Activated gamma-delta T cell treated with Interleukin-2 at 50 U/mL for 16 hours (primary cell): ENCODE results near the gene EIF3B.
"Not testable (repeated sequence)": the region's sequence is repeated elsewhere in the genome, so short reads cannot be mapped to it uniquely, and the experiment has no call there.

ENCODE experiments used
- DNase-seq: peaks from one replicate; pipeline ENCODE4 v3.0.0-alpha.2; 2020

The EIF3B gene

DNA sequence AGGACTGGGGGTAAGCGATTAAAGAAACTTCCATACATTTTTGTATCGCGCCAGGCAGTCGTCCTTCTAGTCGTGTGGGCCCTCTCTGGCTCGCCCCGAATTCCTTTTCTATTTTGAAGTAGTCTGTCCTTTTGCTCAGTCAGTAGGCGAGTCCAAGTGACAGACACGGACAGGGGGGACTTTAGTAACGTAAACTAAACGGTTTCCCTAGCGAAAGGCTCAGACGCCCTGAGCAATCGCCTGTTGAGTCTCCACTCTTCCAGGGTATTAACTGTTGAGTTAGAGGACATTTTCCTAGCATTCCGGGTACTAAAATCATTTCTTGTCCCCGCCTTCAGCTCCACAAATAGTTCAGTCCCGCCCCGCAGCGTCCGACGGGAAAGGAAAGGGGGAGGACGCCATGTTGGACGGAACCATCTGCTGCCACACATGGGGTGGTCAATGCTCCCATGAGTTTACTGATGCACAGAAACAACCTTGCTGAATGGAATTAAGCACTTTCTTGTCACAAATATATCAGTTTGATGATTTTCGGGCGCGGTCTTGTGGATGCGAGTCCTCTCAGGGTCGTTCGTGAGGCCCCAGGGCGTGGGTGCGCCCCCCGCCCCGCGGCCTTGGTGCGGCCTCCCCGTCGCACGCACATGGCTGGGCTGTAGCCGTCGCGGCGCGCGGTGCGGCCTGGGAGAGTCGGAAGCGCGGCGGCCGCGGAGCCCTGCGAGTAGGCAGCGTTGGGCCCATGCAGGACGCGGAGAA, at the start of gene EIF3B:
EIF3B (plus strand) TSS at position 642 of the 753 bp plus-strand sequence; CDS start at position 737, 95 bp downstream.
- DNase-seq = peak; percentile 89

DNA sequence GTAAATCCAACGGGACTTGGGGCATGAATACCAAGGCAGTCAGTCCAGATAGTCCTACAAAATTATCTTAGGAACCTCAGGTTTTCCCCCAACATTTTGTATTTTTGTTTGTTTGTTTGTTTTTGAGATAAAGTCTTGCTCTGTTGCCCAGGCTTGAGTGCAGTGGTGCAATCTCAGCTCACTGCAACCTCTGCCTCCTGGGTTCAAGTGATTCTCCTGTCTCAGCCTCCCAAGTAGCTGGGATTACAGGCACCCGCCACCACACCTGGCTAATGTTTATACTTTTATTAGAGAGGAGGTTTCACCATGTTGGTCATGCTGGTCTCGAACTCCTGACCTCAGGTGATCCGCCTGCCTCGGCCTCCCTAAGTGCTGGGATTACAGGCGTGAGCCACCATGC, 49.4 kb upstream of the EIF3B start:
- not testable (repeated sequence) for DNase-seq

DNA sequence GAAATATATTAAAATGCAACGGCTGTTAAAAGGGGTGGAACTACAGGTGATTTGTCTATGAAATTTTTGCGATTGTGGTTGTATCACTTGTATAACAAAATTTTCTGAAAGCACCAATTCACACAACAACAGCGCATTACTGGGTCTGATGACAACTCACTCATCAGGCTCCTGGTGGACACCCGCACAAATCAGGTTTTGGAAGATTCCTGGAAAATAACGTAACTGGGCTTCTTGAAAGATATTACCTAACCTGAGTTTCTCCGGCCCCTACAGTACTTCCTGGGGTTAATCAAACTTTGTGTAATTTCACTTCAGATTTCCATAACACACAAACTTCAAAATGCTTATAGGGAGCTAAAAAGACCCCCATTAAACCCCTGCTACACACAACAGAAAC, 47.9 kb upstream of the EIF3B start:
- no peak for DNase-seq

DNA sequence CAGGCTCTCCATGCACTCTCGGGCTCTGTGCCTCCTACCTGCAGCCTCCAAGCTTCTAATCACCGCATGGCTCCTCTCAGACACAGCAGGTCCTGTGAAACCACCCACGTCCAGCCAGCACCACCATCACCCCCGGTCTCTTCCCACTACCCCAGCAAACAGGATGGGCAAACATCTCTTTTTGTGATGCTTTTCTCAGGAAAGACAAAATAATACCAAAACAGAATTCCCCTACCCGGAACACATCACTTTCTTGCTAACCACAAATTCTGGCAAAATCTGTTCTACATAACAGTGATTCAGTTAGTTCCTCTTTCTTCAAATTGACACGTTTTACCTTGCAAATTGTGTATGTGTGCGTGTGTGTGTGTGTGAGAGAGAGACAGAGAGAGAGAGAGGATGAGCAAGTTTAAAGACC, 46.9 kb upstream of the EIF3B start:
- DNase-seq = no peak

DNA sequence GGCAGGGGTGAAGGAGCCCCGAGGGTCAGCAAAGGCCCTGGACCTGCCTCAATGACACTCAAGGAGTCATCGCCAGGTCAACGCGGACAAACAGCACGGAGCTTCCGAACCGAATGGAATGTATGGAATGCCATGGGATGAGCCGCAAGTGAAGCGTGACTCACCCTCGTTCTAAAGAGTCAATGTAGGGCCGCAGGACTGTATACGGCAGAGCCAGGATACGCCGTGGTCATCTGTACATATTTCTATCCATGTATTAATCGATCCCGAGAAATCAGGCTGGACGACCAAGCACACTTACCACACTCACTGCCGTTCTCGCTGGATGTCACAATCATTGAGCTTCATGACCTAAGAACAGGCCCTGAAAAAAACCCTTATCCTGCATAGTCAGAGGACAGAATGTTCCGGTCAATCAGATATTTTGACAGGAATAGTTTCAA, 44.7 kb upstream of the EIF3B start:
- DNase-seq = no peak

DNA sequence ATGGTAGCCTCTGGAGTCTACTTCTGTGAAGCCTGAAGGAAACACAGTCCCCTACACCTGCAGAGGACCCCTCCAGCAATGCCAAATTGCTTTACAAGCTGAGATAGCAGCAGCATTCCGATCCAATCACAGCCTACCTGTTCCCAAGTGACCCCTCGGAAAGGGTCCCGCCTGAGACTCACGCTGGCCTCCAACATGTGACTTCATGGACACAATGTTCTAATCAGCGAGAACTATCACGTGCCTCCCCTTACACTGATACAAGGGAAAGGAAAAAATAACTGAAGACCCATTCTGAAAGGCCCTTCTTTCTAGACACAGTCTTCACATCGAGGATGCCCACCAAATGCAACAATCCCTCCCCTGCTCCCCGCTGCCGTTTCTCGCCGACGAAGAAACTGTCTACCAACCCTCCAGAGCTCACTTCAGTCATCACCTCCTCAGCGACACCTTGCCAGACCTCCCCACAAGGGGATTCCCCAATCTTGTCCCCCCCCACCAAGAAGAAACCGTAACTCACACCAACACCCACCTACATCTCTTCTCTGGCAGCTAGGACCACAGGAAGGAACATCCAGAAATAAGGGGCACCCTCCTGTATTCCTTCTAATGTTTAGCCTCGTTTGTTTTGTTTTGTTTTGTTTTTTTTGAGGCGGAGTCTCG, 42.2 kb upstream of the EIF3B start:
- no peak for DNase-seq

DNA sequence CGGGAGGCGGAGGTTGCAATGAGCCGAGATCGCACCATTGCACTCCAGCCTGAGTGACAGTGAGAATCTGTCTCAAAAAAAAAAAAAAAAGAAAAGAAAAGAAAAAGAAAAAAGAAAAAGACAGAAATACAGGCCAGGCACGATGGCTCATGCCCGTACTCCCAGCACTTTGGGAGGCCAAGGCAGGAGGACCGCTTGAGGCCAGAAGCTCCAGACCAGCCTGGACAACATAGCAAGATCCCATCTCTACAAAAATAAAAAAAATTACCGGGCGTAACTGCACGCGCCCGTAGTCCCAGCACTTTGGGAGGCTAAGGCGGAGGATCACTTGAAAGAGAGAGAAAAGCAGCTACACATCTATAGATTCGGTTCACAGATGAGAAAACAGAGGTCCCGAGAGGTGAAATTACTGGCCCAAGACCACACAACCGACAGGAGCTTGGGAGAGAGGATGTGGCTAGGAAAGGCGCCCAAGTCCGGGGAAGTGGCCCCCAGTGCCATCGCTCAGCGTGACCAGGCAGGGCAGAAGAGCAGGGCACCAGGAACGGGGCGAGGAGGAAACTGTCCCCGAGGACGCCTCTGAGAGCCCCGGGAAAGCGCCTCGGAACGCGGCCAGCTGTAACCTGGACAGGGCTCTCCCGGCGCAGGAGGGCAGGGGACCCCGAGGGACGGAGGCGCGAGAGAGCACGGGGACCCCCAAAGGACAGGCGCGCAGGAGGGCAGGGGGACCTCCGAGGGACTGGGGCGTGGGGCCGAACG, 41.0 kb upstream of the EIF3B start:
- no peak for DNase-seq

DNA sequence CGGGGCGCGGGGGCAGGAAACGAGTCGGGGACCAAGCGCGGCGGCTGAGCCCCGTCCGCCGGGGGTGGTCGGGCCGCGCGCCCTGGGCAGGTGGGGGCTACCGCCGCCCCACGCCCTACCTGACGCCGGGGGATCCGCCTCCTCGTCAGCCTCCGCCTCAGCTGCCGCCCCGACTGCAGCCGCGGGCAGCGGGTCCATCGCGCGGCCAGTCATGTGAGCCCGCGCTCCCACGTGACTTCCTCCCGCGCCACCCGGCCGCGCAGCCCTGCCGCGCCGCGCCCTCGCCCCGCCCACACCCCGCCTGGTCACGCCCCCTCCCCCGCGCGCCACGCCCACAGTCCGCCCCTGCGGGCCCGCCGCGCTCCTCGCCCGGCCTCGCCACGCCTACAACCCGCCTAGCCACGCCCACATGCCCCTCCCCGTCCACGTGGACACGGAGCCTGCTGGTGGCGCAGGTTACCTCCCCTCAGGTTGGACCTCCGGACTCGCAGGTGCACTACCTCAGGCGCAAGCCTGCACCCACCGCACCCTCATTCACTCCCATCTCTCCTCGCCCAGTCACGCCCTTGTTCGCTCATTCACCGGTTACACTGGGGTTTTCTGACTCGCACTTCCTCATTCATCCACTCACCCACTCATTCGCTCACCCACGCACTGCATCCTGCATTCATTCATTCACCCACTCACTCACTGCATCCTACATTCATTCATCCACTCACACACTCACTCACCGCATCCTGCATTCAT, 40.2 kb upstream of the EIF3B start, which contains the start of gene SNX8:
SNX8 (minus strand) TSS at position 233 of the 747 bp plus-strand sequence; CDS start at position 213, 20 bp downstream.
- peak; percentile 97 for DNase-seq

DNA sequence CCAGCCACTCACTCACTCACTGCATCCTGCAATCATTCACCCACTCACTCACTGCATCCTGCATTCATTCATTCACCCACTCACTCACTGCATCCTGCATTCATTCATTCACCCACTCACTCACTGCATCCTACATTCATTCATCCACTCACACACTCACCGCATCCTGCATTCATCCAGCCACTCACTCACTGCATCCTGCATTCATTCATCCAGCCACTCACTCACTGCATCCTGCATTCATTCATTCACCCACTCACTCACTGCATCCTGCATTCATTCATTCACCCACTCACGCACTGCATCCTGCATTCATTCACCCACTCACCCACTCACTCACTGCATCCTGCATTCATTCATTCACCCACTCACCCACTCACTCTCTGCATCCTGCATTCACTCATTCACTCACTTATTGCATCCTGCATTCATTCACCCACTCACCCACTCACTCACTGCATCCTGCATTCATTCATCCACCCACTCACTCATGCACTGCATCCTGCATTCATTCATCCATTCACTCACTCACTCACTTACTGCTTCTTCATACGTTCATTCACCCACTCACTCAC, 39.6 kb upstream of the EIF3B start:
- DNase-seq = not testable (repeated sequence)

DNA sequence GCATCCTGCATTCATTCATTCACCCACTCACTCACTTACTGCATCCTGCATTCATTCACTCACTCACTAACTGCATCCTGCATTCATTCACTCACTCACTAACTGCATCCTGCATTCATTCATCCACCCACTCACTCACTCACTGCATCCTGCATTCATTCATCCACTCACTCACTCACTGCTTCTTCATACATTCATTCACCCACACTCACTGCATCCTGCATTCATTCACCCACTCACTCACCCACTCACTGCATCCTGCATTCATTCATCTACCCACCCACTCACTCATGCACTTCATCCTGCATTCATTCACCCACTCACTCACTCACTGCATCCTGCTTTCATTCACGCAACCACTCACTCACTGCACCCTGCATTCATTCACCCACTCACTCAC, 38.8 kb upstream of the EIF3B start:
- no peak for DNase-seq

DNA sequence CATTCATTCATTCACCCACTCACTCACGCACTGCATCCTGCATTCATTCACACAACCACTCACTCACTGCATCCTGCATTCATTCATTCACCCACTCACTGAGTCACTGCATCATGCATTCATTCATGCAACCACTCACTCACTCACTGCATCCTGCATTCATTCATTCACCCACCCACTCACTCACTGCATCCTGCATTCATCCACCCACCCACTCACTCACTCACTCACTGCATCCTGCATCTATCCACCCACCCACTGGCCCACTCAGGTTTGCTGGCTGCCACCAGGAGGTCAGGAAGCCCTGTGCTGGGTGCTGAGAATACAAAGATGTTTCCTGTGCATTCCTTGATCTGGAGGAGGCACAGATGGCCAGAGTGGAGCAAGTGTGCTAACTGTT, 38.0 kb upstream of the EIF3B start:
- no peak for DNase-seq

DNA sequence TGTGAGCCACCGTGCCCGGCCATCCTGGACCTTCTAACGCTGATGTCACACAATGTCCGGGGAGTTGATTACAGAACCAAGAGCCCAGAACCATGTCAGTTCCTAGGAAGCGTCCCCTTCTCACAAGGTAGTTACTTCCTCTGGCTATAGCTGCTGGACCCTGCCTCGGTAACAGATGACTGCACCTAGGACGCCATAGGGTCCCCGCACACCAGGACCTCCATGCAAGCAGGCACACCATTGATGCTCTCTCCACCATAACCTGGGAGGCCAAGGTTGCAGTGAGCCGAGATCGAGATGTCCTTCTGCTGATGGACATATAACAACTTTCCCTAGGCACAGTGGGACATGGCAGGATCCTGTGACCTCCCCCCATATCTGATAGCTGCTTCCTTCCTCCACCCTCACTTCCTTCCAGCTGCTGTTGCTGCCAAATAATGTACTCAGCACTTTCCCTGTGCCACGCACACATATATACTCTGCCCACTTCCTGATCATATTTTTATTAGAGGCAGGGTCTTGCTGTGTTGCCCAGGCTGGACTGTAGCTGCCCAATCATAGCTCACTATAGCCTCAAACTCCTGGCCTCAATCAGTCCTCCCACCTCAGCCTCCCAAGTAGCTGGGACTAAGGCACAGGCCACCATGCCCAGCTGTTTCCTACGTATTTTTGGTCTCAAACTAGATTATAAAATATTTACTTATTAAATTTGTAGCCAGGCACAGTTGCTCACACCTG, 36.9 kb upstream of the EIF3B start:
- DNase-seq = no peak

DNA sequence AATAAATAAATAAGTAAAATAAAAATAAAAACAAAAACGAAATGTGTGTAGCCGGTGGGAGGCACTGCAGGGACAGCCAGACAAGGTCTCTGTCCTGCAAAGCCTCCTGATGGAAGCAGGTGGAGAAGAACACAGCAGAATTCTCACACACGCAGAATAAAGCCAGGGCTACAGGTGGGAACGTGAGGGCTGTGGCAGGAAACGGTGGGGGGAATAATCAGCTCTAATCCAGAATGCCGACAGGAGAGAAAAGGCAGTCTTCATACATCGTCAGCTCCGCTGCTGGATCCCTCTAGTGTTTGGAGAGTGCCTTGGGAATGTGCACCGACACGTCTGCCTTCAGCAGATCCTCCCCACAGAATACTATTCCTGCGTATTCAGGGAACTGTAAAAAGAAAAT, 33.6 kb upstream of the EIF3B start:
- no peak for DNase-seq

DNA sequence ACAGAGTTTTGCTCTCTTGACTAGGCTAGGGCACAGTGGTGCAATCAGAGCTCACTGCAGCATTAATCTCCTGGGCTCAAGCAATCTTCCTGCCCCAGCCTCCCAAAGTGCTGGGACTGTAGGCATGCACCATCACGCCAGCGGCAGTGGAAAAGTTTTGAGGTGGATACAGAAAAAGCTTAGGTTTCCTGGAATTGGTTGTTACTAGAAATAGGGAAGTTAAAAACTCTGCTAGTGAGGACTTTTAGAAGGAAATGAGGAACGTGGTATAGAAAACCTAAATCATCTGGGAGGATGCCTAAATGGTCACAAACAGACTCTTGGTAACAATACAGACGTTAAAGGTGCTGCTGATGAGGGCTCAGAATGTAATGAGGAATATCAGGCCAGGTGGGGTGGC, 29.5 kb upstream of the EIF3B start:
- DNase-seq = no peak

DNA sequence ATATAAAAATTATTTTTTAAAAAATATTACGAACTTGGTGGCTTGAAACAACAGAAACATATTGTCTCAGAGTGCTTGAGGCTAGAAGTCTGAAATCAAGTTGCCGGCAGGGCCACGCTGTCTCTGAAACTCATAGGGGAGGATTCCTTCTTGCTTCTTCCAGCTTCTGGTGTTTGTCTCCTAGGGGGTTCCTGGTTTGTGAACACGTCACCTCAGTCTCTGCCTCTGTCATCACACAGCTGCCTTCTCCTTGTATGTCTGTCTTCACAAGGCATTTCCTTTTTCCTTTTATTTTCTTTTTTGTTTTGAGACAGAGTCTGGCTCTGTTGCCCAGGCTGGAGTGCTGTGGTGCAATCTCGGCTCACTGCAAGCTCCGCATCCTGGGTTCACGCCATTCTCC, 27.7 kb upstream of the EIF3B start:
- no peak for DNase-seq

DNA sequence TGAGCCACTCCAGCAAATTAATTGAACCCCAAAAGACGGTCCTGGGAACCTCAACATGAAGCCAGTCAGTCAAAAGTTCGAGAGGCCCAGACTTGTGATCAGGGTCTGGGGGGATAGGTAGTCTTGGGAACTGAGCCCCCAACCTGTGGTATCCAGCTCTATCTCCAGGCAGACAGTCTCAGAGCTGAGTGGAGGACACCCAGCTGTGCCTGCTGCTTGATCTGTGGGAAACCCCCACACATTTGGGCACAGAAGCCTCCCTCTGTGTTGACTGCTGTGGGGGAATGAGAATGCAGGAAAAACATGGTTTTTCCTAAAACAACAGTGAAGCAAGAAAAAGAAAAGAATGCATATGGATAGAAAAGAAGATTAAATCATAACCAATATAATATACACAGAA, 24.1 kb upstream of the EIF3B start:
- DNase-seq = no peak

DNA sequence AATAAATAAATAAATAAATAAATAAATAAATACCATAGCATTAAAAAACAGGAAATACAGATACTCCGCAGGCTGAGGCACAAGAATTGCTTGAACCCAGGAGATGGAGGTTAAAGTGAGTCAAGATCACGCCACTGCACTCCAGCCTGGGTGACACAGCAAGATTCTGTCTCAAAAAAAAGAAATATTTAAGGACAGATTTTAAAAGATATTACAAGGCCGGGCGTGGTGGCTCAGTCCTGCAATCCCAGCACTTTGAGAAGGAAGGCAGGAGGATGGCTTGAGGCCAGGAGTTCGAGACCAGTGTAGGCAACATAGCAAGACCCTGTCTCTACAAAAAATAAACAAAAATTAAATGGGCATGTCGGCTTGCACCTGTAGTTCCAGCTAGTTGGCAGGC, 22.9 kb upstream of the EIF3B start:
- no peak for DNase-seq

DNA sequence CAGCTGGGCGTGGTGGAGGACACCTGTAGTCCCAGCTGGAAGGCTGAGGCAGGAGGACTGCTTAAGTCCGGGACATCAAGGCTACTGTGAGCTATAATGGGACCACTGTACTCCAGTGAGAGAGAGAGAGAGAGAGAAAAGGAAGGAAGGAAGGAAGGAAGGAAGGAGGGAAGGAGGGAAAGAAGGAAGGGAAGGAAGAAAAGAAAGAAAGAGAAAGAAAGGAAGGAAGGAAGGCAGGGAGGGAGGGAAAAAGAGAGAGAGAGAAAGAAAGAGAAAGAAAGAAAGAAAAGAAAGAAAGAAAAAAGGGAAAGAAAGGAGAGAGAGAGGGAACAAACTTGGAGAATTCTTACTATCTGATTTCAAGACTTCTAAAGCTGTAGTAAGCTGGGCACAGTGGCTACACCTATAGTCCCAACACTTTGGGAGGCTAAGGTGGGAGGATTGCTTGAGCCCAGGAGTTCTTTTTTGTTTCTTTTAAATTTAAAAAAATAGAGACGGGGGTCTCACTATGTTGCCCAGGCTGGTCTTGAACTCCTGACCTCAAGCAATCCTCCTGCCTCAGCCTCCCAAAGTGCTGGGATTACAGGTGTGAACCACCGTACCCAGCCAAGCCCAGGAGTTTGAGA, 21.9 kb upstream of the EIF3B start:
- DNase-seq = not testable (repeated sequence)

DNA sequence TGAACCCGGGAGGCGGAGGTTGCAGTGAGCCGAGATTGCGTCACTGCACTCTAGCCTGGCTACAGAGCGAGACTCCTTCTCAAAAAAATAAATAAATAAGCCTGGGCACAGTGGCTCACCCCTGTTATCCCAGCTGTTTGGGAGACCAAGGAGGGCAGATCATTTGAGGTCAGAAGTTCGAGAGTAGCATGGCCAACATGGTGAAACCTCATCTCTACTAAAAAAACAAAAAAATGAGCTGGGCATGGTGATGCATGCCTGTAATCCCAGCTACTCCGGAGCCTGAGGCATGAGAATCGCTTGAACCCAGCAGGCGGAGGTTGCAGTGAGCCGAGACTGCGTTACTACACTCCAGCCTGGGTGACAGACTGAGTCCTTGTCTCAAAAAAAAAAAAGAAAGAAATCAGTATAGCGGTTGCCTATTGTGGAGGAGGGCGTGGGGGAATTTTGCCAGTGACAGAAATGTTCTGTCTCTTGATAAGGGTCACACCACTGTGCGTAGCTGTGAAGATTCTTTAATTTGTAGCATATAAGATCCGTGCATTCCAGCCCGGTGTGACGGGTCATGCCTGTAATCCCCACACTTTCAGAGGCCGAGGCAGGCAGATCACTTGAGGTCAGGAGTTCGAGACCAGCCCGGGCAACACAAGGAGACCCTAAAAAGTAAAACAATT, 17.9 kb upstream of the EIF3B start:
- no peak for DNase-seq

DNA sequence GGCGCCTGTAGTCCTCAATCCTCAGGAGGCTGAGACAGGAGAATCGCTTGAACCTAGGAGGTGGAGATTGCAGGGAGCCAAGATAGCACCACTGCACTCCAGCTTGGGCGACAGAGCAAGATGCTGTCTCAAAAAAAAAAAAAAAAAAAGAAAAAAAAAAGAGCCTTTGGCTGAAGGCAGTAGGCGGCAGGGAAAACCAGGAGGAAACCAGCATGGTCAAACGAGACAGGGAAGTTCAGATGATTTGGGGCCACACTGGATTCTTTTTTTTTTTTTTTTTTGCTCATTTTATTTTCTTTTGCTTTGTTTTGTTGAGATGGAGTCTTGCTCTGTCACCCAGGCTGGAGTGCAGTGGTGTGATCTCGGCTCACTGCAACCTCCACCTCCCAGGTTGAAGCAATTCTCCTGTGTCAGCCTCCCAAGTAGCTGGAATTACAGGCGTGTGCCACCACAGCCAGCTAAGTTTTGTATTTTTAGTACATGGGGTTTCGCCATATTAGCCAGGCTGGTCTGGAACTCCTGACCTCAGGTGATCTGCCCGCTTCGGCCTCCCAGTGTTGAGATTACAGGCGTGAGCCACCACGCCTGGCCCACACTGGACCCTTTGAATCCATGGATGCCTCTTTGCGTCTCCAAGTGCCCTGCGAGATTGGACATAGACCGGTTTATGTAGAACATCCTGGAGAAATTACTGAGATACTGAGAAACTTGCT, 7.1 kb upstream of the EIF3B start:
- not testable (repeated sequence) for DNase-seq
